Activated naive CD4-positive, alpha-beta T cell treated with anti-CD3 and anti-CD28 coated beads, Interleukin-2, amount 50 U/mL, for 16 hours (primary cell): ENCODE results near the gene CHRNA1.

Experiments
- DNase-seq: peaks from one replicate; pipeline ENCODE4 v3.0.0-alpha.2; 2020

The CHRNA1 gene

DNA sequence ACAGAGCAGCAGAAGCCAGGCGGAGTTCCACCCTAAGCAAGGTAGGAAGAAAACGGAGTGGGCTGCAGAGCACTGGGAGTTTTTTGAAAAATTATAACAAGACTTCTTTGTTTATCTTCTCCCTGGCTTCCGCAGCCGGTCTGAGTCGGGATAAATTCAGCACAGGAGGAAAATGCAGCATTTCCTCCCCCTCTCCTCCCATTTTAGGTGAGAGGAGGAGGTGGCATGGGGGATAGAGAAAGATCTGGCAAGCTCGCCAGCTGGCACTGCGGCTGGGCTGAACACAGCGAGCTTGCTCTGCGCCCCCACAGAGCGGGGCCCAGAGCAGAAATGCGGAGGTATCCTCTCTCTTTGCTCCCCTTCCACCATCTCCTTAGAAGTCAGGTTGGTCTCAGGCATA lies 17.7 kb upstream of the CHRNA1 start:
- no peak for DNase-seq

DNA sequence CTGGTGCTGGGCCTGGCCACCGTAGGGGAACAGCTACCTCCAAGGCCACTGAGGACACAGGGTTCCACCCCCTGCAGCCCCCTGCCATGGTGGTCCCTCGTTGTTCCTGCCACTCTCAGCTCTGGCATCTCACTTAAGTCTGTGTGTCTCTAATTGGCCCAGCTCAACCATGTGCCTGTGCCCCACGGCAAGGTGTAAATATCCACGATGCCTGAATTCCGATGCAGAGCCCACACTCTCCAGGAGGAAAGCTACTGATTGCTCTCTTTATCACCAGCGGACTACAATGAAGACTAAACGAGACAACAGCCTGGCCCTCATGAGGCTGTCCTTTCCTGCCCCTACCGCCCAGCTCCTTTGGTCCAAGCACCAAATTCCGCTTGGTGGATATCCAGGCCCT lies 17.0 kb upstream of the CHRNA1 start:
- no peak for DNase-seq

DNA sequence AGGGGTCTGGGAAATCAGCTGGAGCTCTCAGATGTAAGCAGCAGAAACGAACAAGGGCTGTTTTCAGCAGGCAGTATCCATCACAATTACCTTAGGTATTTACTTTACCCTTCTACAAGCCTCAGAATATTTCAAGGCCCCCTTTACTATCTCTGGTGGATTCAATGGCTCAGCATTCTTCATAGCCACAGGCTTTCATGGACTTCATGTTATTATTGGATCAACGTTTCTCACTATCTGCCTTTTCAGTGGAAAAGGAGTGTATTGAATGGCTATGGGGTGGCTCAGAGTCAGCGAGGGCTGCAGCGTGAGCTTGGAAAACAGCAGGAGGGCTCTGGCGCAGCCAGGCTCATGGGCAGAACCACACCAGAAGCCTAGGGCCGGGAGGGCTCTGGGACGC lies 16.6 kb upstream of the CHRNA1 start:
- no peak for DNase-seq

DNA sequence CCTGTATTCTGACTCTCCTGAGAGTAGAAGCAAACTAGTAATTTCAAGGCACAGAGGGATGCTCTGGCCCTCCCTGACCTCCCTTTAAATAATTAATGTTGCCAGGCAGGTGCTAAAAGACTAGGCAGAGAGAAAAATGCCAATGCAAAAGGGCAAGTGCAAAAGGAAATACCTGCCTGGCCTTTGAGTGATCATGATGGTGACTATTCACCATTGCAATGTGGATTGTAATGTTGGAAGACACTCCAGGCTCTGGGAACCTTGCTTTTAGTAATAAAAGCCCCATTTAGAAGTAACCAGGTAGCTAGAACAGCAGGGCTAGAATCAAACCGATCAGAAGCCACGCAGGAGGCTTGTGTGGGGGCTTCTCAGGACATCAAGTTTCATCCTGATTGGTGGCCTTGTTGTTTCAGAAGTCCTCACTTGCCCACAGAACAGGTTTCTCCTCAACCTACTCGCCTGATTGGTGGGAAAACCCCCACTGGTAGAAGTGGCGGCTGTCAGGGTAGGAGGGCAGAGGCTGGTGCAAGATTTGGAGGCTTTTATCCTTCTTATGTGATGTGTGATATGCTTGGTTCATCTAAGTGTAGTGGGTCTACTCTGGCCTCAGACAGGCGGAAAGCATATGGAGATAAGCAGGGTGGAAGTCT lies 16.0 kb upstream of the CHRNA1 start:
- DNase-seq = no peak

DNA sequence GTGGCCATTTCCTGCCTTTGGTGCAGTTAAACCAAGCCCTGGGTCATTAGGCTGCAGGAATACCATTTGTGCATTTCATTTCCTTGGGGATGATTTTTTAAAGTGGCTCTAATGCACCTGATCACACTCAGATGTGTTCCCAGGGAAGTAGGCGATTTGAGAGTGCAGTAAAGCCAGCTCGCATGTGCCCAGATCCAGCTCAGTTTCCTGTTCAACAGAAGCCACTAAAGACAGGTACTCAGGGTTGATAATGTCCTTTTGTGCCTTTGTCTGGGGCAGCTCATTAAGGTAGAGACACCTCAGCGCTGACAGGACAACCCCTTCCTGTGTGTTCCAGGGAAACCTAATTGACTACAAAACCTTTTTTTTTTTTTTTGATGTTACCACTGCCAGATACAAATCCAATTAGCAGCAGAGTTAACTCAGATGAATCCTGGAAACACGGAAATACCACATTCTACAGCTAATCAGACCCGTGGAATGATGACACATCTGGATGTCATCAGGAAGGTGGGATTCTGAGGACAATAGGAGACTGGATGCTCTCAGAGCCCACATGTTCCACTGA lies 15.2 kb upstream of the CHRNA1 start:
- no peak for DNase-seq

DNA sequence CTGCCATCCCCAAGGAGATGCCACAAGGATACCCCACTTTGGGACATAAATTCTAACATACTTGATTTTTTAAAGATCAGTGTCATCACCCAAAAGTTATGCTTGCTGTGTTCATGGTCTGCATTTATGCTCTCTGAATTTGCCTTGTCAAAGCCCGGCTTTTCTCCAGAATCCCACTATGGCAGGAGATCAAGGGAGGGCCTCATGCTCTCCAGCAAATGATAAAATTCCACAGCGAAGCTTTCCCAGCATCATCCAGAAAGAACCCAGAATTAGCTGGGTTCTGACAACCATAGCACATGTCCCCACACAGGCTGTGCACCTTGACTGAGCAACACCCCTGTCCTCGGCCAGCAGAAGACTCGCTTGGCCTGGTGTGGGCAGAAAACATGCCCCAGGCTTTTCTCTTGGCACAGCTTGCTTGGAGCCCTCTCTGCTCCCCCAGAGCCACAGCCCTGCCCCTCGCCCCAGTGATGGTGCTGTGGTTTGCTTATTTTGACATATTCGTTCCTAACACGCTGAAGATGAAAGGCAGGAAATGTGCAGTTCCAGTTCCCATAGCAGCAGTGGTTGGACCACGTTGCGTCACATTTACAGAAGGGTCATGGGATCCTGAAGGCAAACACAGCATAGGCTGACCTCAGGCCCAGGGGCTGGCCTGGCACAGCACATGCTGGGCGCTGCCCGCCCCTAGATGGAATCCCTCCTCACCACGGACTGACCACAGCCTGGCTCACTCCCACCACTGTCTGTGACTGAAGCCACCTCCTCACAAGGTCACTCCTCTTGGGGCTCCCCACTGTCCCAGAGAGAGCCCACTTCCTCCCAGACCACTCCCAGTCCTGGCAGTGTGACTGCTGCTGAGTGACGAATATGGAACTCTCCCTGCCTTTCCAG lies 14.1 kb upstream of the CHRNA1 start:
- peak; percentile 47 for DNase-seq

DNA sequence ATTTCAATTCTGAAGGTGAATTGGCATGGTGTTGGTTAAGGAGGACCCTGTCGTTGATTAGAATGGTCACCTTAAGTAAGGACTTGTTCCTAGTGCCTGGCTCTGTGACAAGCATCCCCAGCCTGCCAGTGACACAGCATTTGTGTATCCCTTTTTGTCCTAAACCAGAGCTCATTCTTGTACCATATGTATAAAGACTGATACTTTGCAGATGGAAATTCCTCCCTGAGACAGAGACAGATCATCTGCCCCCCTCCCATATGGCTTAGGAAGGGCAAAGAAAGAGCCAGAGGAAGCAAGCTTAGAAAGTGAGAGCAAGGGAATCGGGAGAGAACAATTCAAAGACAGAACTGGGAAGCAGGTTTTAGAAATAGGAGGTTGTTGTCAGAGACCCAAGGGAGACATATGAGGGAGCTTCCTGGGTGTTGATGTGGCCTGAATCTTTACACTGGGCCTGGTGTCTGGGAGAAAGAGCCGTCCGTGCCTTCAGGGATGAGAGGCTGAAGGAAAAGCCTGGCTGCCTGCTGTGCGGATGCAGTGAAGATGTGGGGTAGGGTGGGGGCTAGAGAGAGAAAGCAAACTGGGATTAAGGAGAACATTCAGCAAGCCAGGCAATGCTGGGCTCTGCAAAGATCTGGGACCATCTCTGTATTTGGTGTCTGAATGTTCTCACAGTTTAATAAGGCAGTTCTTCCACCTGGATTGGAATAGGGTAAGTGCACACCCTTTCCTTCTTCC lies 13.2 kb upstream of the CHRNA1 start:
- DNase-seq = no peak

DNA sequence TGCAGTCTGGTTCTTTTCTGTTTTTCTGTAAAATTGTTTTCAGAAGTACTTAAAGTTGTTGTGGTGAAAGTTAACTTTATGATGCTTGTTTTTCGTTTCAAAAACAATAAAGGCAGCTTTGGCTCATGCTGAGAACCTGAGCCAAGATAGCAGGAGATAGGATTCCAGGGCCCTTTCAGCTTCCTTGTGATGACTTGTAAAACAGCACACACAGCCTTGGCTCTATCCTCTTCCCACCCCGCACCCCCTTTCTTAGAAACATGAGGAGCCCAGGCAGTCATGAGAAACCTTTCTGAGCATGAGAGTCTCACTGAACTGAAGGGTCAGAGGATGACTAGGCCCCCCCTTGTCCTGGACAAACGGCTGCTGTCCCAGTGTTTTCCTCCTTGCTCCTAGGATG lies 12.4 kb upstream of the CHRNA1 start:
- no peak for DNase-seq

DNA sequence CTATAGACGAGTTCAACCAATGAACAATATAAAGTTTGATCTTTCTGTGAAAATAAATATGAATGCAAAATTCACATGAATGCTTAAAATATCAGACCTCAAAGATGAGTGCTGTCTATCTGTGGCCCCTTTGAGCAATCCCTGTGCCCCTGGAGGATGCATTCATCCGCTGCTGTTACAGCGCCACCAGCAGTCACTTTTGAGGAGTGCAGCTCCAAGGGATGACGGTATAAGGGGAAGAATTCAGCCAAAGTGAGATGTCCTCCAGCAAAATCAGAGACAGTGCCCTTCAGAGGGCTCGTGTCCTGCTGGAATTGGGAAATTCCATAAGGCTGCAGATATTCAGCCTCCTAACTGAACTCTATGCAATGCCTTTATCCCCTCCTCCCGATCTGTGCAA lies 12.0 kb upstream of the CHRNA1 start:
- DNase-seq = no peak

DNA sequence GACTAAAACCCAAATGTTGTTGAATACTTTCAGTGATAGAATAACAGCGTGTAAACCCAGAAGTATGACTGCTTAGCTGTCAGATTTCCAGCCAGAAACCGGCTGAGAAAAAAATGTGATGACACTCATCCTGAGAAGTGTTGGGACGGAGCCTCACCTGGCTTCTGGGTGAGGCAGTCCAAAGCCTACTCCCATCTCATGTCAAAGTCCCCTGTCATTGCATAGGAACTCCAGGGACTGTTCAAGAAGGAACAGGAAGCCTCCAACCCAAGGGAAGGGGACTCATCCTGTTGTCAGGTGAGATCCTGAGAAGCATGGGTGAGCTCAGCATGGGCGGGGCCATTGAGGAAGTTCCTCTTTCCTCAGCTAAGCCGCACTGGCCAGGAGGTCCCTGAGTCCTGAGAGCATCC lies 11.3 kb upstream of the CHRNA1 start:
- DNase-seq = no peak

DNA sequence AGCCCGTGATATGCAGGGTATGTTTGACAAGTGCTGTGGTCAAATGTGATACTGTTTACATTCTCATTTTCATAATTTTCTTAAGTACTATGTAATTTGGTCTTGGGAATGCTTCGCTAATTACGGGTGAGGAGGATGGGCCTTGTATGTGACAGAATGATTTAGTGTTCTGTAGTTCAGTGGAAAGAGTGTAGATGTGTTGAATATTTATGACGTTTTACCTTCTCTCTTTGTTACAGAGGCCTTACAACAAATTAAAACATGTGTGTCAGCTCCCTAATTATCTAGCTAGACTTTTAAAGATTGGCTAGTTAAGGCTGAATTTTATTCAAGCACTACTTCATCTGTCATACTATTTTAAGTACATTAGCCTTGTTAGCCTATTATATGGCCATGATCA lies 10.6 kb upstream of the CHRNA1 start:
- no peak for DNase-seq

DNA sequence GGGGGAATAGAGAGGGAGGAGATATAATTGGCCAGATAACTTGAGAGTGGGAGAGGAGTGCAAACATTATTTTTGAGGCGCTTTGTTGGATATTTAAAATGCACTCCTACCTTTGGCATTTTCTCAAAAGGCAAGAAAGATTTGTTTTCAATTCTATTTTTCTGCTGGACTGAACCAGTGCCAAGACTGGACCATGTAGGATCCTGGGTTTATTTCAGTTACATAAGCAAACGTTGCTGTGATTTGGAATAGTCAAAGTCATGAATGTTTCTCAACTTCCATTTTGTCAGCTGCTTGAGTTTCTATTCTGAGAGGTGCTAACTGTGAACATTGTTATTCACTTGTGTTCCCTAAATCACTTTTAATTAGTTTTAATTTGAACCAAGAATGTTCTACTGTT lies 8.9 kb upstream of the CHRNA1 start:
- no peak for DNase-seq

DNA sequence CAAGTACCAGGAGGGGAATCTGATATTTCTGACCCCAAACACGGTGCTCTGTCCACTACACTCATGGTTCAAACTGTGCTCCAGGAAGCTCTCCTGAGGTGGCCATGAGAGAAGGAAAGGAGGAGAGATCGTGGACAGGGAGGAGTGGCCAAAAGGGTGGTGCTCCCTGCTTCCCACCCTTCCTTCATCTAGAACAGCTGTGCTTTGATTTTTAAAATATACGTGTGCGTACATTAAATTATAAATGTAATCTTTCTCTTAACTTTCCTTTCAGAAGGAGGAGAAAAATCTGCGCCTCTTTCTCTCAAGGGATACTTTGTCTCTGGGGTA lies 8.2 kb upstream of the CHRNA1 start:
- no peak for DNase-seq

DNA sequence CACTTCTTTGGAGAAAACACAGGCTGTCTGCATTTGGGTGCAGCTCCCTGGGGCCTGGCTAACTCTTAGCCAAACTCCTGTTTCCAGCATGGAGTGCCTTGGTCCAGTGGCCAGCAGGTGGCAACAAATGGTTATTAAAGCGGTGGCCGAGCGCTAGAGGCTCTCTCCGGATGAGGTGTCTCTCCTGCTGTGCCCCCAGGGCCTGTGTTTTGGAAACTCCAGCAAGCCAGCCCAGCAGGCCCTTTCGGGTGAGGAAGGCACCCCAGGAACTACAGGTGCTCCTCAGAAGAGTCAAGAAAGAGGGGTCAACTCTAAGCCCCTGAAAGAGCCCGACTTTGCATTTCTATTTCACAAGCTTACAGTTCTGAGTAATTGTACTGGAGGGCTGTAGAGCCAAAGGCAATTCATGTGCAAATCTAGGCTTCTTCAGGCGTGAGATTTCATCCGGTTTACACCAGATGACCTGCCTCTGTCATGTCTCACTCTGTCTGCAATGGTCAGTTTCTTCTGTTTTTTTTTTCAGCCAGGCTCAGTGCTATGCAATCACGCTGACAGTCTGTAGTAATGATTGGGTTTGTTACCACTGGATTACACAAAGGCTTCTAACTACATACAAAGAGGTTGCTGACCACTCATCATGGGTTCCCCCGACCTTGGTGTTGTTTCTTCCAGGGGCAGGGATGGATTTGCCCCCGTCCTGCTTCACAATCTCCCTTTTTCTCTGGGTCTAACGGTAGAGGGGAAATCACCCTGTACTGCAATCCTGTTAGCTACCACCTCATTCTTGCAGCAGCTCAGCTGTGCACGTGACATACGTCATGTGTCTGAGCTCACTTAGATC lies 7.6 kb upstream of the CHRNA1 start:
- DNase-seq = peak; percentile 29

DNA sequence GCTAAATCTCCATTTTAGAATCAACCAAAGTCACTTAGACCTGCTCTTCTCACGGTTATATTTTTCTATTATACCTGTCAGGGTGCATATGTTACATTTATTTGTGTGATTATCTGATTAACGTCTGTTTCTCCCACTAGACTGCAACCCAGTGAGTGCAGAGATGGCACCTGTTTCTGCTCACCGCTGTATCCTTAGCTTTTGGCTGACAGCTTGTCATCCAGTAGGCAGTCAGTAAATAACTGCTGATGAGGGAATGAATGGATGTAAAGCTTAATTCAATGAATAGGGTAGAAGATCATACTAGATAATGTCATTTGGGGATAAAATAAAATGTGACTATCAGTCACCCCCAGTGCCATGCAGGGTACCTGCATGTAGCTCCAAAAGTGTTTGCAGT lies 6.9 kb upstream of the CHRNA1 start:
- no peak for DNase-seq

DNA sequence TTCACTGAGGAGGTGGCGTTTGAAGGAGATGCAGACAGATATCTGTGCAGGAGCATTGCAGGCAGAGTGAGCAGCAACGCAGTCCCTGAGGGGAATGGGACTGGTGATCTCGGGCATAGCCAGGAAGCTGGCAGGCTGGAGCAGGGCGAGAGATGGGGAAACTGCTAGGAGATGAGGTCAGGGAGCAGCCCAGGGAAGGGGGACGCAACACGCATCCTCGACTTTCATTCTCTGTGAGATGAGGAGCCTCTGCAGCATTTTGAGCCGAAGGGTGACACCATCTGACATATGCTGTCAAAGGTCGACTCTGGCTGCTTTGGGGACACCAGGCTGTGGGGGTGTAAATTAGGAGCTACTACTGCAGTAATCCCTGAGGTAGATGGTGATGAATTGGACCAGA lies 4.3 kb upstream of the CHRNA1 start:
- no peak for DNase-seq

DNA sequence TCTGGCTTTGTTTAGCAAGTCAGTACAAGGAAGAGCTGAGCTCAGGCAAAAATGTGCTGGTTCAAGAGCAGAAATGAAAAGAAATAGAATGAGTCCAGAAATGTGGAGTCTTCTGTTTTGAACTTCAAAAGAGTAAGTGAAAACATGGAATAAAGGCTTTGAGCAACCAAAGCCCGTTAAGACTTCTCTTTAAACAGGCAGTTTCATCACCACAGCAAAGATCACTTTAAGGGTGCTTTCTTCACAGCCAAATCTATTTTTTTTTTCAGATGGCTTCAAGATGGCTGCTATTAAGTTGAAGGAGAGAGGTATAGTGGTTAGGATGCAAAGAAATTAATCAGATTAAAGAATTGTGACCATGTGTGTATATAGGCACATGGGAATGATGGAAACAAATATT lies 2.0 kb upstream of the CHRNA1 start:
- no peak for DNase-seq

DNA sequence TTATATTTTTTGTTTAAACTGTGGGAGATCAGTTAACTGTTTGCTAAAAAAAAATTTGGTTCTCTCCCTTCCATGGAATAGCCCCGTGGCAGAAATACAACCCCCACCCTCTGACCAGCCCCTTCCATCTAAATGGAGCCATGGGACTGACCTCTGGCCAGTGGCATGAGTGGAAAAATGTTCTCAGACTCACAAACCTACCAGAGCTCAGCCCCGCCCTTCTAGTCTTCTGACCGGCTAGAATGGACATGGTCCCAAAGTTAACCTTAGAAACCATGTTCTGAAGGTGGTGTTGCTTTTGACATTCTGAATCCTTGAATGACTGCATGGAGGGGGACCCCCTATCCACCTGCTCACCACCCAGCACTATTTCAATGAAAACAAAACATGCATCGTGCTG lies 1.3 kb upstream of the CHRNA1 start:
- DNase-seq = no peak

DNA sequence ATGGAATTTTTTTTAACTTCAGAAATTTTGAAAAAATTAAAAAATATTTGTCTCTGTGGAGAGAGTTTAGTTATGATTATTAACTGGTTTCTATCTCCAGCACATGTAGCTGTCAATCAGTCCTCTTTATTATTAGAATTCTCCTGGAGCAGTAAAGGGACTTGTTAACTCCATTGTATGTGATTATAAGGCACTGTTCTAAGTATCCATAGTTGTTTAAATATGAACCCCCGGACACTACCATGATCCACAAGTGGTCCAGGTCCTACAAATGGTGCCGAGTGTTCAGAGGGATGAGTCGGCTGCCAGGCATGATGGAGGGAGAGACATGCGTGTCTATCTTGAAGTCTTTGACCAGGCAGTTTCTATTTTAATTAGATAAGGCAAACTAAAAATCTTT lies 492 bp downstream of the CHRNA1 start:
- DNase-seq = no peak

DNA sequence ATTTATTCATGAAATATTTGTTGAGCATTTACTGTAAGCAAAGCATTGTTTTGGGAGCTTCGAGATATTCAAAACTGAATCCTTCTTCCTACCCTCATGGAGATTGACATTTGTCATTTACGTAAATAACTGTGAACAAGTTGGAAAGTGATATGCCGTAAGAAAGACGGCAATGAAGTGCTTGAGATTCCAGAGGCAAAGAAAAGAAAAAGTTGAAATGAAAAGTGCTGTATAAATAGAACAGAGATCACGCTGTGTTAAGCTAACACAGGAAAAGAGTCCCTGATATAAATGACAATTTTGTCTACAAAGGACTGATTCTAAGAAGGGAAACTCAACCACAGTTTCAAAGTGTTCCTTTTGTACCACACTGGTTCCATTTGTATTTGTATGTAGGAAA lies 1.8 kb downstream of the CHRNA1 start:
- no peak for DNase-seq

DNA sequence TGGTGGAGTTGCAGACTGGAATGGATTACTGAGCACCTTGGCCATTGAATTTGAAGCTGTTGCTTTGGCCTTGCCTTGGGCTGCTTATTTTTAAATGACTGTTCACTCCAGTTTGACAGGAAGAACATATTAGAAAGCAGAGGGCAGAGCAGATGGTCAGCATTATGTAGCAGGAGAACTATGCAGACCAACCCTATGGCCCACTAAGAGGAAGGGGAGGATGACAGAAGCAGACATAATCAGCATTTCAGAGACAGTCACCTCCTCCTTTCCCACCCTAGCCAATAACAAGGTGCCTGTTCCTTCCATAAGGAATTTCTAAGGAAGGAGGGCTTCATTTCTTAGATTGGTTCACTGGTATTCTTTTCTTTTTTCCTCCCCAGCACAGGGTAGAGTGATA lies 2.4 kb downstream of the CHRNA1 start:
- DNase-seq = no peak

DNA sequence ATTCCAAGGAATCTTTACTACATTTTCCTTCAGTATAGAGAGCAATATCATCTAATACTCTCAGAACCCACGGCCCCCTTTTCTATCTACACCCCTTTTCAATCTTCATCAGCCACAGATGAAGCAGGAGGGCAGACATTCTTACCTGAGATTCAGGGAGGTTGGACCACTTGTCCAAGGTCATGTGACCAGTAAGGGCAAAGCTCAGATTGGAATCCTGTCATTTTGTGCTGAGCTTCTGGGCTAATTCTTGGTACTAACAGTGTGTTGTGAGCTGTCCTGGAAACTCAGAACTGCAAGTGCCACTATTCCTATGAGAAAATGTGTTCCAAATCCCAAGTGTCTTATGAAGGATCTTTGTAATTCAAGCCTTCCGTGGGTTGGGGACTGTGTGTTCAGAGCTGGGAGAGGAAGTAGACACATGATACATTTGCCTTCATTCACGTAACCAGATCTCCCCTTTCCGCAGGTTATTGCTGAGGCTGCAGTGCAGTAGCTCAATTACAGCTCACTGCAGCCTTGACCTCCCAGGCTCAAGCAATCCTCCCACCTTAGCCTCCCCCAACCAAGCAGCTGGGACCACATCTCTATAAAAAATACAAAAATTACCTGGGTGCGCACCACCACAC lies 3.3 kb downstream of the CHRNA1 start:
- DNase-seq = no peak
